Putamen (tissue), 1 donor: ENCODE results near the gene PNLIPRP2.

Source experiments
- DNase-seq: peaks from one replicate; pipeline ENCODE4 v3.0.0-alpha.2; 2016; ENCODE audit warnings: low spot score

PNLIPRP2 gene

DNA sequence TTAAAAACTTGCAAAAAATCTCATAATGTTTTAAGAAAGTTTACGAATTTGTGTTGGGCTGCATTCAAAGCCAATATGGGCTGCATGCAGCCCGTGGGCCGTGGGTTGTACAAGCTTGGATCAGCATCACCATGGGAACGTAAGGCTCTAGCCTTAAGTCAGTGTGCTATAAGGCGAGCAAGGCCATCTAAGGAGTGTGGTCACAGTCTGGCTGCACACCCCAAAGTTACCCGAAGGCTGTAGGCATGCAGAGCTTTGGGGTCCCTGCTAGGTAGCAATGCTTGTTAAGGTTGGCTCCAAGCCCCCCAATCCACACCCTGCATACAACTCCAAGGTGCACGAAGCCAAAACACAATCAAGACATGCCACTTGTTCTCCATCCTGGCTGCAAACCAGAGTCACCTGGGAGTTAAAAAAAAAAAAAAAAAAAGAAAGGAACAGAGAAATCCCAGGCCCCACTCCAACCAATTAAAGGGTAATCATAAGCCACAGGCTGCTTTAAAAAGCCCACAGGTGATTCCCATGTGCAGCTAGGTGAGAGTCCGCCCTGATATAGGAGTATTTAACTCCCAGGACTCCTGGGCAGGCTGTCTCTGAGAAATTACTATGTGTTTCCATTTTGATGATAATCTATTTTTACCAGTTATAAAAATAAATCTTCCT lies 8.5 kb upstream of the PNLIPRP2 start:
- no peak for DNase-seq

DNA sequence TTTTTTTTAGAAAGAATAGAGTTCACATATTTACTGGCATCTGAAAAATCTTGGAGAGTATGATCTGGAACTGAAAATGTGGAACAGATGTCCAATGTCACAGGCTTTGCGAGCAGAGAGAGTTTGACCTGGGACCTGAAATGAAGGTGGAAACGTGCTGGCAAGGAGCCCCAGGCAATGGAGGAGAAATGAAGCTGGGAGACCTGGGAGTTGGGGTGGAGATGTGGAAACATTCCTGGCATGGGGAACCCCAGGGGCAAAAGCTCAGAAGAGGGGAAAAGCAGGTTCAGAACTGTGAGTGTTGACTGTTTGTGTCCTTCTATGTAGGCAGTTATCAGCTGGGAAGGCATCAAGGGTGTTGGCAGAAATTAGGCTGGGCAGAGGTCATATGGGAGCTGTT lies 7.3 kb upstream of the PNLIPRP2 start:
- DNase-seq = no peak

DNA sequence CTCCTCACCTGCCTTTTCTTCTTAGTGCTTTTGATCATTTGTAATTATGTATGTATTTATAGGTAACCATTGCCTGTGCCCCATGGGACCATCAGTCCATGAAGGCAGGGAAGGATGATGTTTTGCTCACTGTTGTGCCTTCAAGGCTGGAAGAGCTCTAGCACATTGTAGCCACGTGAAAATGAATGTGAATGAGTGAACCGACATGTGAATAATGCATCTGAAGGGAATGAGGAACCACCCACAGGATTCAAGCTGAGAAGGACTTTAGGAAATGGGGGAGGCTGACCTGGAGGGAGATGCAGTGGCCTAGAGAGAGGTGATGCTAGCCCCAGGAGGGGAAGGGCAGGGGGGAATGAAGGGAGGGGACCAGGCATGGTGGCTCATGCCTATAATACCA lies 6.0 kb upstream of the PNLIPRP2 start:
- no peak for DNase-seq

DNA sequence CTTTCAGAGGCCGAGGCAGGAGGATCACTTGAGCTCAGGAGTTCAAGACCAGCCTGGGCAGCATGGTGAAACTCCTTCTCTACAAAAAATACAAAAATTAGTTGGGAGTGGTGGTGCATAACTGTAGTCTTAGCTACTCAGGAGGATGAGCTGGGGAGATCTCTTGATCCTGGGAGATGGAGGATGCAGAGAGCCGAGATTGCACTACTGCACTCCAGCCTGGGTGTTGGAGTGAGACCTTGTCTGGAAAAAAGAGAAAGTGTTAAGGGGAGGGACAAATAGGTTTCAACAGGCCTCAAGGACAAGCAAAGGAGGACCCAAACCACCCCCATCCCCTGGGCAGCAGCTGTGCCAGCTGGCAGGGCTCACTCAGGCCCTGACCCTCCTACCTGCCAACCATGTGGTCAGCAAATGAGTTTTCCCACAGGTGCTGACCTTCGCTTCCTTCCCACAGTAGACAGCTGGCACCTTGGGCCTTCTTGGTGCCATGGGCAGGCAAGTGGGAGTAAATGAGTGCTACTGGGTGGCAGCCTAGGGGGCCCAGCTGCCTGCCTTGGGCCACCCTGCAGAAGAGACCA lies 5.5 kb upstream of the PNLIPRP2 start:
- no peak for DNase-seq

DNA sequence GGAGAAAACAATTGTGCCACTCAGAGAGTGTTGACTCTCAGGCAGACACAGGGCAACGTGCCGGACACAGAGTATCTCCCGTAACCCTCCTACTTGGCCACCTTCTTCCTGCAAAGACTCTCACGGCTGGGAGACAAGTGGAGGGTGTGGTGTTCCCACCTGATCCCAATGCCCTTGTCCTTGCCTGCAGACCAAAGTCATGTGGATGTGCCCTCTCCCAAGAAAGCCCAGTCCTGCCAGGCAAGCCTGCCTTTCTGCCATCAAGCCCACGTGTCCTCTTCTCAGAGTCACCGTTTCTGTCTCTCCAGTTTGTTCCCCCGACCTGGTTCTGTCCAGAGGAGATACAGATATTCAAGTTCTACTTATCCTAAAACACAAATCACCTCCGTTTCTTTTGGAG lies 723 bp downstream of the PNLIPRP2 start:
- DNase-seq = no peak

DNA sequence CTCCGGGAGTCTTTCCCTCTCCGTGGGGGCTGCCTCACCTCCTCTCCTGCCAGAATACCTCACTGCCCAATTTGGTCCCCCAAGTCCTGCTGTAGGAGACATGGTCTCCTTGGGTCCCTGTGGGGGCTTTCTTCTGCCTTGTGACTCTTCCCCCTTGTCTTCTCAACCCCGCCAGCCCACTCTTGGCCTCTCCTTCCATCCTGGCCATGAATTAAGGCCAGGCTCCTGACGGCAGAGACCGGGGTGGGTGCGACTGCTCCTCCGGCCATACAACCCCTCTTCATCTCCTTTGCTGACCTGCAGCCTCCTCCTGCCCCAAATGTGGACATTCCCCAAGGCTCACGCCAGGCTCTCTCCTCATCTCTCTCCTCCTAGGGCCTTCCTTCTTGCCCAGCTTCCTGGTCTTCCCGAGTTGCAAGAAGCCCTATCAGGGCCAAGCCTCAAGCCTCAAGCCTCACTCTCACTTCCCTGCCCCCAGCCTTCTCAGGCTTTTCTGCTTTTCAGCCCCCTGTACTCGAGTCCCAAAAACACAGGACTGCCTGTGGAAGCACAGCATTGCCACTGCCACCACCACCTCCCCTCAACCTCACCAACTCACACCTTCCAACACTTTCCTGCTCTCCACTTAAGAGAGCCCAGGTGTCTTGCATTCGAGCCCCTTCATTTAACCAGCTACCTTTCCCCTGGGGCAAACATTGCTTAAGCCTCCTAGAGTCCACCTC lies 1.3 kb downstream of the PNLIPRP2 start:
- DNase-seq = no peak

DNA sequence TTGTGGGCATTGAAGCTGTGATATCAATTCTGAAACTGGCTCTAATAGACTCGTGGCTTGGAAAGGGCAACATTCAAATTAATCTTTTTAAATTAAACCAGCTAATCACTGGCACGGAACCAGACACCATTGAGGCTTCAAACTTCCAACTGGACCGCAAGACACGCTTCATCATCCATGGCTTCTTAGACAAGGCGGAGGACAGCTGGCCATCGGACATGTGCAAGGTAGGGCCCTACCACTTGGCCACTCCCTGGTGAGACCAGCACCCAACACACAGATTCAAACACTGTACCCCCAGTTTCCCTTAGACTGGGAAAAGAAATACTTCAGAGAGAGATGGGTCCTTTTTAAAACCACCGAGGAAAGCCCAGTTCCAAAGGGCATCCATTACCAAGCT lies 5.1 kb downstream of the PNLIPRP2 start:
- no peak for DNase-seq

DNA sequence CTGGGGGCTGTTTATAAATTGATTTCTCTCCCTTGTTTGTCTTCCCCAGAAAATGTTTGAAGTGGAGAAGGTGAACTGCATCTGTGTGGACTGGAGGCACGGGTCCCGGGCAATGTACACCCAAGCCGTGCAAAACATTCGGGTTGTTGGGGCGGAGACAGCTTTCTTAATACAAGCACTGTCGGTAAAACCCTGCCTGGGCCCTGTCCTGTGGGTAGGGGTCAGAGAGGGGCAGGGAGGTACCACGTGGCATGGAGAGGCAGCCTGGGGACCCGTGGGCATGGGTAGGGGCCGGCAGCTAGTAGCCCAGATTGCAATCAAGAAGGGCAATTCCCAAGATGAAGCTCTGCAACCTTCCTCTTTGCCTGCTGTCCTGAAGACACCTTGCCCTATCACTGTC lies 6.1 kb downstream of the PNLIPRP2 start:
- DNase-seq = no peak

DNA sequence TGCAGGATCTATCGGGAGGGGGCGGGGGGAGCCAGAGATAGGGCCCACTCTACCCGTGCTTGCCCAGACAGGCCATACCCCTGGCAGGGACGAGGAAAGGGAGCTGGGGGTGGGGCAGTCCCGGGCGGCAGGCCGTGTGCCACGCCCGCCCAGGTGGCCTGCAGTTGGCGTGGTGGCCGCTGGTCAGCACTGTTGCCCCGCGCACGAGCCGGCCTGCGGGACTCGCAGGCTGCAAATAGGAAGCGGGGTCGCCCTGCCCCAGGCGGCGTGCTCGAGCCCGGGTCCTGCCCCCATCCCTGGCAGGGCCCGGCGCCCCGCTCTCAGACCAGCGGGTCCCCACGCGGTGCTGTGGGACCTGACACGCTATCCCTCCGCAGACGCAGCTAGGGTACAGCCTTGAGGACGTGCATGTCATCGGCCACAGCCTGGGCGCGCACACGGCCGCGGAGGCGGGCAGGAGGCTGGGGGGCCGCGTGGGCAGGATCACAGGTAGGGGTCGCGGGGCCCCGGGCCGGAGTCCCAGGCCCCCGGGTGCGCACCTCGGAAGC lies 6.7 kb downstream of the PNLIPRP2 start:
- no peak for DNase-seq

DNA sequence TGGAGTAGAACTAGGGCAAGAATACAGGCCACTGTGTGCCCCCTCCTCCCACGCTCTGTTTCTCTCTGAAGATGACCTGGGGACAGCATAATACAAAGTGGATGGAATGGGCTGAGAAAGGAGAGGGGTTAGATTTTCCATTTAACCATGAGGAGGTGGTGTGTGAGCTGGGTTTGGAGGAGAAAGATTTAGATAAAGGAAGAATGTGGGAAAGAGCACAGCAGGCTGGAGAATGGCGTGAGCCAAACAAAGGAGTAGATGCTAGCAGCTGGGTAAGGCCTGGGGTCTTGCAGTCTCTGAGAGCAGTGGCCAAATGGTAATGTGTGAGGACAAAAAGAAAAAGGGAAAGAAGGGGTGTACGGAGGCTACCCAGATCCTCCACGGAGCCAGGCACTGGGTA lies 8.6 kb downstream of the PNLIPRP2 start:
- no peak for DNase-seq

DNA sequence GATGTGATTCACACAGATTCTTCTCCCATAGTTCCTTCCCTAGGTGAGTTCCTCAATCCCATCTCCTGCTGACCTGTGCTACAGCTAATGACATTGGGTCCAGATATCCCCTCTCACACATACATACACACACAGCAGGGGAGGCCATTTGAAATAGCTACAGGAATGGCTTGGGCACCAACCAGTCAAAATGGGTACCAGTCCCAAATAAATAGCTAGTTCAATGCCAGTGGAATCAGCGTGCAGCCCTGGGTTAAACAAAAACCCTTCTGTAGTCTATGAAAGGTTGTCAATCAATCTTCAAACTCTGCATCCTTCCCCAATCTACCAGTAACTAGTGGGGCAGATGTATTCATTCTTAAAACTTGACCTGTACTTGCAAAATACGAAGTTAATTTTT lies 9.3 kb downstream of the PNLIPRP2 start:
- DNase-seq = no peak

DNA sequence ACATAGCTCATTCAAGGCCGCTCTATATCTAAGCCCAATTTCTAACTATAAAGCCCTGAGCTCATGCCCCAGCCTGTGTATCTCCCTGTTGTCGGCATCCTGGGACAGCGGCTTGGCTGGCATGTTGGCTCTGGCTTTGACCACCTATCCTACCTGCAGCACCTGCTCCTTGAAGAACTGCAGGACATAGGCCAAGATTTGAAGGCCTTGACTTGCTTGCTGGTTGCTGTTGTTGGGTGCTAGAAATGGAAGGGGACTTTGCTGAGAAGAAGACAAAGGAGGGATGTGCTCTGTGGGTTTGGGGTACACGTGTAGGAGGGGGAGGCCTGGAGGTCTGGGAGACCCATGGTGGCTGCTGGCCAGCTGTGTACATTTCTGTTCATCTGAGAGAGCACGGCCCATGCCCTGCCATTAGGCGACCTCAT lies 11.1 kb downstream of the PNLIPRP2 start:
- DNase-seq = no peak

DNA sequence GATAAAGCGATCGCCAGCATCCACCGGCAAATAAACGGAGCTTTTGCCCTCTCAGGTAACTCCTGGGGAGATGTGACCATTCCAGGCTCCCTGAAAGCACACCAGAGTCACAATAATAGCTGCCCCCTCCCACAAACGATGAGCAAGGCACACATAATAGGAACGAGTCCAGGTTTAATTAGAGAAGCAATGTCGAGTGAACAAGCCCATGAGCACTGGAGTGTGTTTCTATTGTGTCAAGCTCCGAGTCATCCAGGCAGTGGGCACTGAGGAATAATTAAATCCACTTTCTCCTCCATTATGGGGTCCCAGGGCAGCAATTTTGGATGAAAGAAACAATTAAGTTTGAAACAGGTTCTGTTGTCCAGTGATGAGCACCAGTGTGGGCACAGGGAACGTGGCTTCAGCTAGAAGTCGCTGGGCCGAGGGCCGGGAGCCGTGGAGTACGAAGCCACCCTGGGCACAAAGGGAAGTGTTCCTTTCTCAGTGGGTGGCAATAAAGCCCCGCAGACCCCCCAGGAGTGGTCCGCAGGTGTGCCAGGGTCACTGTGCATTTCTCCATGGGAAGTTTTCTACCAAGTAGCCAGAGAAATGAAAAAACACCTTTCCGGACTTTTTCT lies 12.0 kb downstream of the PNLIPRP2 start:
- DNase-seq = no peak

DNA sequence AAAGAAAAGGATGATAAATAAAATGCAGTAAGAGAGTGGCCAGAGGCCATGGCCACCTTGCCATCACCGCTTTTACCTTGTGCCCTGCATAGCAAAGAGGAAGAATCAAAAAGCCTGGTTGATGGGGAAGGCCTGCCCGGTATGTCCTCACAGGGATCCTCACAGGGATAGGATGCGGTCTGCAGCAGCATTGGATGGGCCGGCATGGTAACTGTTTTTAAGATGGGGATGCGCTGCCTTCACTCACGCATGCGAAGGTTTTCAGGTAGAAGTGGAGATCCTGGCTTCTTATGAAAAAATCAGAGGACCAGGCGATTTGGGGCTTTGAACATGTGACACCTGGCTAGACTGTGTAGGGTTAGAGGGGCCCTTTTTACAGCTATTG lies 12.5 kb downstream of the PNLIPRP2 start:
- DNase-seq = no peak

DNA sequence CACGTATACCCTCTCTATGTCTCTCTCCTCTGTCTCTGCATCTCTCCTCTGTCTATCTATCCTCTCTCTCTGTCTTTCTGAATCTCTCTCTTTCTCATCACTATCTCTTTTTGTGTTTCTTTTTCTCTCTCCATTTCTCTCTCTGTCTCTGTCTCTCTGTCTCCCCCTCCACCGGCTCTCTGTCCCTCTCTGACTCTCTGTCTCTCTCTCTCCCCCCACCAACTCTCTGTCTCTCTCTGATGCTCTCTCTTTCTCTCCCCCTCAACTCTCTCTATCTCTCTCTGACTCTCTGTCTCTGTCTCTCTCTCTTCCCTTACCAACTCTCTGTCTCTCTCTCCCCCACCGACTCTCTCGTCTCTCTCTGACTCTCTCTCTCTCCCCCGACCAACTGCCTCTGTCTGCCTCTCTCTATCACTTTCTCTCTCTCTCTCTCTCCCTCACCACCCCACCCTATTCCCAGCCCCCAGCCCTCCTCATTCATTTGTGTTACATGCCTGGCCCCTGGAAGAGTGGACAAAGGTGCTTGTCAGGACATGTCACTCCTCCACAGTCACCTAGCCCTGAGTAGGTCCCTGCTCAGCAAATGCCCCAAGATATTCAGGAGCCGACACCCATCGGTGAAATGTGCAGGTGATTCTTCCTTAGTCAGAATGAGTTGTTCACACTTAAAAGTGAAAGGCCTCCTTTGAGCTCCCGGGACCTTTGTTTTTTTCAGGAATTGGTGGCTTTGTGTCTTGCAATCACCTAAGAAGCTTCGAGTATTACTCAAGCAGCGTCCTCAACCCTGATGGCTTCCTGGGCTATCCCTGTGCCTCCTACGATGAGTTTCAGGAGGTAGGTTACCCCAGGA lies 13.6 kb downstream of the PNLIPRP2 start:
- no peak for DNase-seq

DNA sequence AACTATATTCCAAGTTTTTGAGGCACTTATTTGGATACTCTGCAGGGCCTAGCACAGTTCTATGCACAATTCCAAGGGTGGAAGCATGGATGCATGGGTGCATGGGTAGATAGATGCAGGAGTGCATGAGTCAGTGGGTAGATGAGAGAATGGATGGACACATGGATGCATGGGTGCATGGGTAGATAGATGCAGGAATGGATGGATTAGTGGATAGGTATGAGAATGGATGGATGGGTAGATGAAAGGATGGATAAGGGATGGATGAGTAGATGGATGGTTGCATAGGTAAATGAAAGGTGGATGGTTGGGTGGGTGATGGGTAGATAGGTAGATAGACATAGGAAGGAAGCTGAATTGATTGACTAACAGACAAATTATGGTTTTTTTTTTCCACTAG lies 15.6 kb downstream of the PNLIPRP2 start:
- DNase-seq = no peak

DNA sequence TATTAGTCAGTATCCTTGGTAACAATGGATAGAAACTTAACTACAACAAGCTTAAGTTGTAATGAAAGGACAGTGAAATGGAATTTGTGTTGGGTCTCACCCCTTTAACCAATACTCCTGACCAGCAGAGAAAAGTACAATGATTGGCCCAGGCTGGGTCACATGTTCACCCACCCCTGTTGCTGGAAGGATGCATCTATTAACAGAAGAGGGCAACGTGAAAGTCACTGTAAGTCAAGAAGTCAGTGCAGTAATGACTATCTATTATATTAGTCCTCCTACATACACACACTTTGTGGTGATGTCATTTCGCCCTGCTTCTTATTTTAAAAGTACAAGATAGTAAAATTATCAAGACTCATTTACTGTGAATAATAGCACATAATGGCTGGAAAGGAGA lies 16.2 kb downstream of the PNLIPRP2 start:
- peak; percentile 30 for DNase-seq

DNA sequence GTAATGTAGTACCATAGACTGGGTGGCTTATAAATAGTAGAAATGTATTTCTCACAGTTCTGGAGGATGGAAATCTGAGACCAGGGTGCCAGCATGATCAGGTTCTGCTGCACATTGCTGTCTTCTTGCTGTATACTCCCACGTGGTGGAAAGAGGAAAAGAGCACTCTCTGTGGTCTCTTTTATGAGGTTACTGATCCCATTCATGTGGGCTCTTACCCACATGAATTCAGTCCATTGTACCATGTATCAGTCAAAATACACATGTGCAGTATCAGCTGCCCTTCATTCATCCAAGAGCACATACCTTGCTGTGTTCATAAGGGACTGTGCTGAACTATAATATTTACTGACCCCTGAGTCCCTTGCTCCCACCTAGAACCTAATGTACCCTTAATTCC lies 17.1 kb downstream of the PNLIPRP2 start:
- DNase-seq = no peak

DNA sequence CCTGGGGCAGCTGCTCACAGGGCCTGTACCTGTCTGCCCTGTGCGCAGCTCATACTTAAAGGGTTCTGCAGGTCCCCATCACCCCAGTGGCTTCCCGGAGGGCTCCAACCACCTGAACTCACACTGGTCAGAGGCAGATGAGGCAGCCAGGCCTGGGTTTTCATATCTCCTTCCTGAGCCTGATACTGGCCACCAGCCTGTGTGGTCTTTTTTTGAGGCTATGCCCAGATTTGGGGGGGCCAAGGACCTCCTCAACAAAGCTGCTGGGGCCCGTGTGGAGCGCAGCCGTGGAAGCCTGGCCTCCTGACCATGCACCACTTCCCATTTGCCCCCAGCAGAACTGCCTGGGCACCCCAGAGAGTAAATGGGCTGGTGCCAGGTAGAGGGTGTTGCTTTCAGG lies 25.7 kb downstream of the PNLIPRP2 start:
- no peak for DNase-seq

DNA sequence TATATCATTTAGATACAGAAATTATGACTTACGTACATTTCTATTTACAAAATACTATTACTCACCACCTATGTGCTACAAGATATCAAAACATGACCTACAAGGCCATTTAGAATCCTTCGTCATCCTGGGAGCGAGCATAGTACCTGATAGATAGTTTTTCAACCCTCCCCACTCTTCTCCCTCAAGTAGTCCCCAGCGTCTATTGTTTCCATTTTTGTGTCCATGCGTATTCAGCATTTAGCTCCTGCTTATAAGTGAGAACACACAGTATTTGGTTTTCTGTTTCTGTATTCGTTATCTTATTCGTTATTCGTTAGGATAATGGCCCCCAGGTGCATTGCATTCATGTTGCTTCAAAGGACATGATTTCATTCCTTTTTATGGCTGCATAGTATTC lies 28.1 kb downstream of the PNLIPRP2 start:
- no peak for DNase-seq

DNA sequence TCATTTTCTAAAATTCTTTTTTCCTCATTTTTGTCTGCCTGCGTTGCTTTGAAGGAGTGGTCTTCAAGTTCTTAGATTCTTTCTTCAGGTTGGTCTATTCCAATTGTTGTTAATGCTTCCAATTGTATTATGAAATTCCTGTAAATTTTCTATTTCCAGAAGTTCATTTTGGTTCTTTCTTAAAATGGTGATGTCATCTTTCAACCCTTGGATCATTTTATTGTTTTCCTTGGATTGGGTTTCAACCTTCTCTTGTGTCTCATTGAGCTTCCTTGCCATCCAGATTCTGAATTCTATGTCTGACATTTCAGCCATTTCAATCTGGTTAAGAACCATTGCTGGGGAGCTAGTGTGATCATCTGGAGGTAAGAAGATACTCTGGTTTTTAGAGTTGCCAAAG lies 33.1 kb downstream of the PNLIPRP2 start:
- no peak for DNase-seq

DNA sequence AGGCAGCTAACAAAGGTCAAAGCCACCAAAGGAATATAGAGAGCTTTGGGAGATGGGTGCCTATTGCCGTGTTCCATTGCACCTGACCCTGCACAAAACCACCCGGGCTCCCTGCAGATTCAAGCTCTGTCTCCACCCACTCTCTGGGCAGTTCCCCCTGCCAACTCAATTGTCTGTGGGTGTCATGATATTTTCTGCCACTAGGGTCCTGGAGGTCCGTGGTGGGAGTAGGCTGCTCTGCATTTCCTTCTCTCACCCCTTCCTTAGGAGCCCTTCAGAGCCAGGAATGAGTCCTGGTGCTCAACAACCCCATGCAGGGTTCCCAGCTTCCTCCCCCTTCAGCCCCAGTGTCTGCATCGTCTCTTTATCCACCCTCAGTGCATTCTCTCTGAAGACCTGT lies 34.1 kb downstream of the PNLIPRP2 start:
- DNase-seq = no peak
